LNCAP (cell line): ENCODE measurements around the gene TMEM120B.

Experiments
- TF ChIP-seq, protein P1 (sequence below): fragments of 450-650 bp; IDR thresholded peaks from 2 replicates; pipeline ENCODE4 v1.5.1; 2017; ENCODE audit warnings: mild to moderate bottlenecking

The TMEM120B gene

DNA sequence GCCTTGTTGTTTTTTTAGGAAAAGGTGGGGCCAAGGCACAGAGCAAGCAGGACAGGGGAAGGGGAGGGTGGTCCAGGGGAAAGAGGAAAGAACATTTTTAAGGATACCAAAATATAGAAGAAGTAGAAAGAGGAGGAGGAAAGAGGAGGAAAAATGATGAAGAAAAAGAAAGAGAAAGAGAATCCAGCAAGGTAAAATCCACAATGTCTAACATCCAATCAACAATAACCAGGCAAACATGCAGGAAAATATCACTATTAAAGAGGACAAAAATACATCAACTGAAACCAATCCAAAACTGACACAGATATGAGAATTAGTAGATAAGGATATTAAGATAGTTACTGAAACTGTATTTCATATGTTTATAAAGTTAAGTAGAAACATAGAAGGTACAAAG lies 7.0 kb upstream of the TMEM120B start:
- TF ChIP-seq, protein P1, sequence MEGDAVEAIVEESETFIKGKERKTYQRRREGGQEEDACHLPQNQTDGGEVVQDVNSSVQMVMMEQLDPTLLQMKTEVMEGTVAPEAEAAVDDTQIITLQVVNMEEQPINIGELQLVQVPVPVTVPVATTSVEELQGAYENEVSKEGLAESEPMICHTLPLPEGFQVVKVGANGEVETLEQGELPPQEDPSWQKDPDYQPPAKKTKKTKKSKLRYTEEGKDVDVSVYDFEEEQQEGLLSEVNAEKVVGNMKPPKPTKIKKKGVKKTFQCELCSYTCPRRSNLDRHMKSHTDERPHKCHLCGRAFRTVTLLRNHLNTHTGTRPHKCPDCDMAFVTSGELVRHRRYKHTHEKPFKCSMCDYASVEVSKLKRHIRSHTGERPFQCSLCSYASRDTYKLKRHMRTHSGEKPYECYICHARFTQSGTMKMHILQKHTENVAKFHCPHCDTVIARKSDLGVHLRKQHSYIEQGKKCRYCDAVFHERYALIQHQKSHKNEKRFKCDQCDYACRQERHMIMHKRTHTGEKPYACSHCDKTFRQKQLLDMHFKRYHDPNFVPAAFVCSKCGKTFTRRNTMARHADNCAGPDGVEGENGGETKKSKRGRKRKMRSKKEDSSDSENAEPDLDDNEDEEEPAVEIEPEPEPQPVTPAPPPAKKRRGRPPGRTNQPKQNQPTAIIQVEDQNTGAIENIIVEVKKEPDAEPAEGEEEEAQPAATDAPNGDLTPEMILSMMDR: no peak

DNA sequence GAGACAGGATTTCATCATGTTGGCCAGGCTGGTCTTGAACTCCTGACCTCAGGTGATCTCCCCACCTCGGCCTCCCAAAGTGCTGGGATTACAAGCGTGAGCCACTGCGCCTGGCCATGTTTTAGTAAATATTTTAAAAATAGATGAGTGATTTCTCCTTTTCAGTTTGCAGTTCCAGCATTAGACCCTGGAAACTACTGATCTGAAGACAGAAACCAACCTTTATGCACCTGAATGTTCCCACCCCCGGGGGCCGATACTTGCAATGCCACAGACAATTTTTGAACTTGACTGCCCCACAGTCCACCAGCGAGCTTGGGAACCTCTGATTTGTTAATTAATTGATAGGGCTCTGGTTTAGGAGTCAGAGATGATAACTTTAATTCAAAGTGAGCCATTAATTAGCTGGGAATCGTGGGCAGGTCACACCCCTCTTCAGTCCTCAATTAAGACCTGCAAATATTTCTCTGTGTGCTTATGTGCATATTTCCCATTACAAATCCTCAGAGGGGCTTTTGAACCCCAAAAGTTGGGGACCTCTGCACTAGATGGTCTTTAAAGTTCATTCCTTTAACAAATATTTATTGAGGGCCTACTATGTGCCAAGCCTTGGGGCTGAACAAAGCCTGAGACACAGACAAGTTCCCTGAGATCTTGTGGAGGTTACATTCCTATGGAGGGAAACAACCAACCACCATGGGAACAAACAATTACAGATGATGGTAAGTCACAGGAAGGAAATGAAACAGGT lies 4.1 kb upstream of the TMEM120B start:
- TF ChIP-seq, protein P1: no peak

GRCh38 chr12:121709478-121709961 lies 3.0 kb upstream of the TMEM120B start:
- TF ChIP-seq, protein P1: no peak

GRCh38 chr12:121711361-121712189 lies 977 bp upstream of the TMEM120B start:
- TF ChIP-seq, protein P1: no peak

GRCh38 chr12:121712190-121712460 lies 427 bp upstream of the TMEM120B start:
- TF ChIP-seq, protein P1: no peak

GRCh38 chr12:121713257-121713777 lies 765 bp downstream of the TMEM120B start:
- TF ChIP-seq, protein P1: no peak

DNA sequence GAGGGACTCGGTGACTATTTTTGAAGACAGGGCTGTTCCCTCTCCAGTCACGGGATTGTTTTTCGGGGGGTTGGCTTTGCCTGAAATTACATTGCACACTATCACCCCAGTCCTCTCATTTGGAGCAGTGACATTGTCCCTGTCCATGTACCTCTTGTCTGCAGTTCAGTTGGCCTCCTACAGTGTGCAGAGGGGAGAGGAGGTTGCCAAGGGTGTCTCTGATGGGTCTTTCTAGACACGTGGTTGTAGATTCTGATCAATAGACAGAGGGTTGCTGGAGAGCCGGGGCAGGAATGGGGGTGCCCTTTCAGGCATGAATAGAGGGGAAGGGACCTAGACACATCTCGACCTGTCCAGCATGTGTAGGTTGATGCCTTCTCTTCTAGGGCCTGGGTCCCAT lies 1.2 kb downstream of the TMEM120B start:
- TF ChIP-seq, protein P1: no peak
